MM.1S (cell line): ENCODE results near the gene BCHE.

ENCODE experiments used
- DNase-seq: peaks from one replicate; pipeline ENCODE4 v3.0.0-alpha.2; 2015
- H2AFZ ChIP-seq: fragments of 300-600 bp; sonication (generic); 2 replicates; pipeline ENCODE4 v1.6.0; 2016; ENCODE audit warnings: antibody characterized with exemption, low read length
- H3F3A ChIP-seq: fragments of 300-600 bp; sonication (generic); 2 replicates; pipeline ENCODE4 v1.6.1; 2016; ENCODE audit warnings: mild to moderate bottlenecking, antibody characterized with exemption, low read length, moderate library complexity, mixed read lengths; ENCODE audit not compliant: insufficient read depth
- H3K27ac ChIP-seq: fragments of 300-600 bp; sonication (generic); 2 replicates; pipeline ENCODE4 v1.5.1; 2016; ENCODE audit warnings: mild to moderate bottlenecking, low read length
- H3K27me3 ChIP-seq: fragments of 300-600 bp; sonication (generic); replicated peaks from 2 replicates; pipeline ENCODE4 v1.6.0; 2016; ENCODE audit warnings: low read length; ENCODE audit not compliant: insufficient read depth
- H3K36me3 ChIP-seq: fragments of 300-600 bp; sonication (generic); replicated peaks from 2 replicates; pipeline ENCODE4 v1.6.1; 2016; ENCODE audit warnings: mild to moderate bottlenecking, low read length, mixed read lengths; ENCODE audit not compliant: insufficient read depth
- H3K4me1 ChIP-seq: fragments of 300-600 bp; sonication (generic); 2 replicates; pipeline ENCODE4 v1.6.1; 2016; ENCODE audit warnings: low read length, mixed read lengths
- H3K4me2 ChIP-seq: fragments of 300-600 bp; sonication (generic); 2 replicates; pipeline ENCODE4 v1.6.0; 2016; ENCODE audit warnings: low read depth, low read length
- H3K4me3 ChIP-seq: fragments of 300-600 bp; sonication (generic); 2 replicates; pipeline ENCODE4 v1.5.1; 2016; ENCODE audit warnings: low read length, mixed read lengths
- H3K79me2 ChIP-seq: fragments of 300-600 bp; sonication (generic); 2 replicates; pipeline ENCODE4 v1.6.1; 2016; ENCODE audit warnings: mixed run types, low read length, mixed read lengths
- H3K9ac ChIP-seq: fragments of 300-600 bp; sonication (generic); 2 replicates; pipeline ENCODE4 v1.6.1; 2016; ENCODE audit warnings: low read length, mixed read lengths
- H3K9me2 ChIP-seq: fragments of 300-600 bp; sonication (generic); replicated peaks from 2 replicates; pipeline ENCODE4 v1.6.1; 2016; ENCODE audit warnings: mild to moderate bottlenecking, low read length, mixed read lengths; ENCODE audit not compliant: insufficient read depth
- H3K9me3 ChIP-seq: fragments of 300-600 bp; sonication (generic); replicated peaks from 2 replicates; pipeline ENCODE4 v1.6.1; 2016; ENCODE audit warnings: mild to moderate bottlenecking, low read length, mixed read lengths; ENCODE audit not compliant: insufficient read depth
- H4K20me1 ChIP-seq: fragments of 300-600 bp; sonication (generic); 2 replicates; pipeline ENCODE4 v1.6.1; 2016; ENCODE audit warnings: mild to moderate bottlenecking, low read length, moderate library complexity, mixed read lengths; ENCODE audit not compliant: insufficient read depth
- EZH2 ChIP-seq: fragments of 300-600 bp; sonication (generic); optimal IDR thresholded peaks from 2 replicates; pipeline ENCODE3; 2017; ENCODE audit warnings: low read depth, mild to moderate bottlenecking, antibody characterized with exemption, low read length, mixed read lengths
- EZH2phosphoT487 ChIP-seq: fragments of 300-600 bp; sonication (generic); IDR thresholded peaks from 2 replicates; pipeline ENCODE4 v1.6.1; 2018; ENCODE audit warnings: antibody characterized with exemption, low read length
- TF ChIP-seq, protein P1 (sequence below): fragments of 300-600 bp; sonication (generic); IDR thresholded peaks from 2 replicates; pipeline ENCODE4 v1.5.1; 2016; ENCODE audit warnings: antibody characterized with exemption, low read length, mixed read lengths

BCHE gene

GRCh38 chr3:165751637-165752036, 85.6 kb downstream of the BCHE start:
- no peaks in the 10 kb centered on the region for H3K36me3 ChIP-seq
- H3K4me3 ChIP-seq, result no peak overlapping the region
- no peak overlapping the region for H3K9ac ChIP-seq
- H3K4me1 ChIP-seq, result no peaks in the 10 kb centered on the region
- no peaks in the 10 kb centered on the region for H3K9me3 ChIP-seq
- no peaks in the 10 kb centered on the region for H3K27me3 ChIP-seq
- H3F3A ChIP-seq, result no peaks in the 10 kb centered on the region
- no peaks in the 10 kb centered on the region for H4K20me1 ChIP-seq
- no peak for DNase-seq
- no peaks in the 10 kb centered on the region for H3K79me2 ChIP-seq
- H3K4me2 ChIP-seq, result no peak overlapping the region
- H2AFZ ChIP-seq, result no peak overlapping the region
- no peak overlapping the region for H3K27ac ChIP-seq
- TF ChIP-seq, protein P1, sequence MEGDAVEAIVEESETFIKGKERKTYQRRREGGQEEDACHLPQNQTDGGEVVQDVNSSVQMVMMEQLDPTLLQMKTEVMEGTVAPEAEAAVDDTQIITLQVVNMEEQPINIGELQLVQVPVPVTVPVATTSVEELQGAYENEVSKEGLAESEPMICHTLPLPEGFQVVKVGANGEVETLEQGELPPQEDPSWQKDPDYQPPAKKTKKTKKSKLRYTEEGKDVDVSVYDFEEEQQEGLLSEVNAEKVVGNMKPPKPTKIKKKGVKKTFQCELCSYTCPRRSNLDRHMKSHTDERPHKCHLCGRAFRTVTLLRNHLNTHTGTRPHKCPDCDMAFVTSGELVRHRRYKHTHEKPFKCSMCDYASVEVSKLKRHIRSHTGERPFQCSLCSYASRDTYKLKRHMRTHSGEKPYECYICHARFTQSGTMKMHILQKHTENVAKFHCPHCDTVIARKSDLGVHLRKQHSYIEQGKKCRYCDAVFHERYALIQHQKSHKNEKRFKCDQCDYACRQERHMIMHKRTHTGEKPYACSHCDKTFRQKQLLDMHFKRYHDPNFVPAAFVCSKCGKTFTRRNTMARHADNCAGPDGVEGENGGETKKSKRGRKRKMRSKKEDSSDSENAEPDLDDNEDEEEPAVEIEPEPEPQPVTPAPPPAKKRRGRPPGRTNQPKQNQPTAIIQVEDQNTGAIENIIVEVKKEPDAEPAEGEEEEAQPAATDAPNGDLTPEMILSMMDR, result no peak
- no peak for TF ChIP-seq EZH2phosphoT487
- no peak for TF ChIP-seq EZH2
- no peaks in the 10 kb centered on the region for H3K9me2 ChIP-seq

GRCh38 chr3:165749821-165750220, 87.4 kb downstream of the BCHE start:
- TF ChIP-seq EZH2, result no peak
- no peak for TF ChIP-seq EZH2phosphoT487
- TF ChIP-seq, protein P1, result no peak
- Histone ChIP-seq H2AFZ (no peak overlapping the region), H4K20me1 (no peaks in the 10 kb centered on the region), H3K4me1 (no peaks in the 10 kb centered on the region), H3K27ac (no peak overlapping the region), H3K4me2 (no peak overlapping the region), H3K9ac (no peak overlapping the region), H3K79me2 (no peaks in the 10 kb centered on the region), H3K9me2 (no peaks in the 10 kb centered on the region), H3F3A (no peaks in the 10 kb centered on the region), H3K36me3 (no peaks in the 10 kb centered on the region), H3K9me3 (no peaks in the 10 kb centered on the region), H3K27me3 (no peaks in the 10 kb centered on the region), H3K4me3 (no peak overlapping the region)
- DNase-seq, result no peak

DNA sequence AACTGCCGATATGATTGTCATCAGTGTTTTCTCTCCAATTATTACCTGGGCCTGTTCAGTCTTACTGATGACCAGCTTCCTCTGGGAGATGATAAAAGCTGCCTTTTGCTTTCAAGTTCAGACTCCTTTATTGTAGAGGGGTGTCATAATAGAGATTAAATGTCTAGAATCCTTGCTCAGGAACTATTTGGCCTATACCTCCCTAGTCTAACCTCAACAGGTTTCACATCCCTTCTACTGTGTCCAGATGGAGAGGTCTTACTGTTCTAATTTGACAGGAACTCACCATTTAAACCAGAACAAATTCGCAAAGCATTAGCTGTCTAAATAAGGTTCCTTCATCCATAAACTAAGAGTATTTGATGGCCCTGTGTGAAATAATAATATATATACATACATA, 88.0 kb downstream of the BCHE start:
- H3K27ac ChIP-seq, result no peak overlapping the region
- H3K9me2 ChIP-seq, result no peaks in the 10 kb centered on the region

More for the DNA sequence above, 88.0 kb downstream of the BCHE start:
- no peaks in the 10 kb centered on the region for H3K4me1 ChIP-seq
- TF ChIP-seq EZH2phosphoT487 (no peak), EZH2 (no peak)
- TF ChIP-seq, protein P1, result no peak
- H3F3A ChIP-seq, result no peaks in the 10 kb centered on the region
- DNase-seq, result no peak
- no peaks in the 10 kb centered on the region for H3K36me3 ChIP-seq
- H3K4me3 ChIP-seq, result no peak overlapping the region
- H2AFZ ChIP-seq, result no peak overlapping the region
- H3K9ac ChIP-seq, result no peak overlapping the region
- H3K27me3 ChIP-seq, result no peaks in the 10 kb centered on the region
- no peaks in the 10 kb centered on the region for H3K79me2 ChIP-seq
- no peaks in the 10 kb centered on the region for H3K9me3 ChIP-seq
- no peak overlapping the region for H3K4me2 ChIP-seq
- H4K20me1 ChIP-seq, result no peaks in the 10 kb centered on the region
